Putamen (tissue), 1 donor: Measurements from ENCODE around the gene FAR2.
A peak's percentile ranks its signal among the peaks of the same experiment; 100 is the strongest.
"Not testable (repeated sequence)": the region's sequence is repeated elsewhere in the genome, so short reads cannot be mapped to it uniquely, and the experiment has no call there.

Source experiments
- DNase-seq: peaks from one replicate; pipeline ENCODE4 v3.0.0-alpha.2; 2016; ENCODE audit warnings: low spot score

FAR2 gene

GRCh38 chr12:29234552-29234951 lies 85.5 kb downstream of the FAR2 start:
- no peak for DNase-seq

DNA sequence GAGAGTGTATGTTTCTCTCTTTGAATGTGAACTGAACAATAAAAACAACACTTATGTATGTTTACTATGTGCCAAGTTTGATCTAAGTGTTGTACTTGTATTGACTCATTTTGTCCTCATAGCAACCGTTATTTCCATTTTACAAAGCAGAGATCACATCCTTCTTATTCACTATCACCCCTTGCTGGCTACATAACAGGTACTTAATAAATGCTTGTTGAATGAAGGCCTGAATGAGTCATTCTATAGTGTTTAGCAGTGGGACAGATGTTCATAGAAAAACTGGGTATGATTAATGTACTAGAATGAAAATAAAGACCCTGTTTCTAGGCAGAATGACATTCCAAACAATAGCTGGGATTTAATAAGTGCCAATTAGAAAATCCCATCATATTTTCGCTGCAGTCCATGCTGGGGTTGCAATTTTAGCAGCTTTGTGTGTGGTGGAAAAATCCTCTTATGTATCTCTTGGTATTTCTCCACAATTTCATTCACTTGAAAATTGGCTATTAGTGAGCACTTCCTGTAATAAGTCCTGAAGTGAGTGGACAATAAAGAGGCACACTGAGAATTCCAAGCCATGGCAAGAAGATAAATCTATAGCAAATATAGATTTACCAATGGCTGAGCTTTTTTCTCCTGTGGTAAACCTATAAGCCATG lies 86.0 kb downstream of the FAR2 start:
- DNase-seq = no peak

DNA sequence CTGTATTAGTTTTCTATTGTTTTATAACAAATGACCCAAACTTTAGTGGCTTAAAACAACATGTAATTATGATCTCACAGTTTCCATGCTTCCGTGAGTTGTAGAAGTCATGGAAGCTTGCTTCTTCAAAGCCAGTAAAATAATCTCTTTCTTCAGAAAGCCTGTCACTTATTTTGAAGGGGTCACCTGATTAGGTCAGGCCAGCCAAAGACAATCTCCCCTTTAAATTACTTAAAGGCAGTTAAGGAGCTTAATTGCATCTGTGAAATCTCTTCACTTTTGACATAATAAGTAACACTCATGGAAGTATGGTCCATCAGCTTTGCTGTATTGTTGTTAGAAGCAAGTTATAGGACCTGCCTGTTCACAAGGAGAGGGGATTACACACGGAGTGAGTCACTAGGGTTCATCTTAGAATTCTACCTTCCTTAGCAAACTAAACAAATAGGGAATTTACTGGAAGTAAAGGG lies 89.8 kb downstream of the FAR2 start:
- DNase-seq = no peak

GRCh38 chr12:29239336-29239735 lies 90.3 kb downstream of the FAR2 start:
- DNase-seq = no peak

GRCh38 chr12:29240441-29240840 lies 91.4 kb downstream of the FAR2 start:
- no peak for DNase-seq

GRCh38 chr12:29241821-29242591 lies 92.9 kb downstream of the FAR2 start:
- DNase-seq = peak; percentile 77

DNA sequence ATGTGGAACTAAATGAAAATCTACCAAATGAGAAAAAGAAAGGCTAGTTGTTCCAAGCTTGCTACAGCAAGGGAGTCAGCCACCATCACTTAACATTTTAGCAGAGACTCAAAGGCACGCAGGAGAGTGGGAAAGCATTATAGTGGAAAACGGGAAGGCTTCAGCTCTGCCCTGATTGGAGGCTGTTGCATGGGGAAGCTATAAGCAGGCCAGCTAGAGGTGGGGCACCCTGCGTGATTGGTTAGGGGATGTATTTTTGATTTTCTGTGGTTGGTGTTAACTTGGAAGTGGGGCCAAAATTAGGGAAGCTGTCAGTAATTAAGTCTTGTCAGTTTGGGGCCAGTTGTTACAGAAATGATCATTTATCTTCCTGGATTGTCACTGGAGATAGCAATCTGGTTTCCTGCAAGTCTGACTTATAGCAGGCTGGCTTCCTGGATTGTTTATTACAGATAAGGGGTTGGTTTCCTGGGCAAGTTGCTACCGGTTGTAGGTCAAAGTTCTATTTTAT lies 93.9 kb downstream of the FAR2 start:
- no peak for DNase-seq

GRCh38 chr12:29244159-29244765 lies 95.2 kb downstream of the FAR2 start:
- DNase-seq = no peak

GRCh38 chr12:29245246-29245645 lies 96.2 kb downstream of the FAR2 start:
- no peak for DNase-seq

GRCh38 chr12:29249930-29250329 lies 100.9 kb downstream of the FAR2 start:
- DNase-seq = no peak

GRCh38 chr12:29253906-29254625 lies 105.0 kb downstream of the FAR2 start:
- no peak for DNase-seq

- no peak for DNase-seq
Measured at GRCh38 chr12:29255042-29255441, 106.0 kb downstream of the FAR2 start.

DNA sequence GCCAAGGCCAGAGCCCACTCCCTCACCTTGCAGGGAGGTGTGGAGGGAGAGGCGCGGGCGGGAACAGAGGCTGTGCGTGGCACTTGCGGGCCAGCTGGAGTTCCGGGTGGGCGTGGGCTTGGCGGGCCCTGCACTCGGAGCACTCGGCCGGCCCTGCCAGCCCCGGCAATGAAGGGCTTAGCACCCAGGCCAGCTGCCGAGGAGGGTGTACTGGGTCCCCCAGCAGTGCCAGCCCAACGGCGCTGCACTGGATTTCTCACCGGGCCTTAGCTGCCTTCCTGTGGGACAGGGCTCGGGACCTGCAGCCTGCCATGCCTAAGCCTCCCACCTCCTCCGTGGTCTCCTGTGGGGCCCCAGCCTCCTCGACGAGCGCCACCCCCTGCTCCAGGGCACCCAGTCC lies 107.5 kb downstream of the FAR2 start:
- no peak for DNase-seq

DNA sequence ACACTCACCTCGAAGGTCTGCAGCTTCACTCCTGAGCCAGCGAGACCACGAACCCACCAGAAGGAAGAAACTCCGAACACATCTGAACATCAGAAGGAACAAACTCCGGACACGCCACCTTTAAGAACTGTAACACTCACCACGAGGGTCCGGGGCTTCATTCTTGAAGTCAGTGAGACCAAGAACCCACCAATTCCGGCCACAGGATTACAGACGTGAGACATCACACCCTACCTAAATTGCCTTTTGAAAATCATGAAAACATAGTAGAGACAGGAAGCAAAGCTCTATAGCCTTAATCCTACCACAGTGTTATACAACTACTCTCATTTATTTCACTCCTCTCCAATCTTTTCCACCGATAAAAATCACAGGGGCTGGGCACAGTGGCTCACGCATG lies 108.6 kb downstream of the FAR2 start:
- DNase-seq = not testable (repeated sequence)

DNA sequence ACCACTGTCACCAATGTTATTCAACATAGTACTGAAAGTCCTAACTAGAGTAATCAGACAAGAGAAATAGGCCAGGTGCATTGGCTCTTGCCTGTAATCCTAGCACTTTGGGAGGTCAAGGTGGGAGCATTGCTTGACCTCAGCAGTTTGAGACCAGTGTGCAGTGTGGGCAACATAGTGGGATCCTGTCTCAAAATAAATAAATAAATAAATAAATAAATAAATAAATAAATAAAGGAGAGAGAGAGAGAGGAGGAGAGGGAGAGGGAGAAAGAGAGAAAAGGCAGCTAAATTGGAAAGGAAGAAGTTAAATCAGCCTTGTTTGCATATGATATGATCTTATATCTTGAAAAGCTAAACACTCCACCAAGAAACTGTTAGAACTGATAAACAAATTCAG lies 115.3 kb downstream of the FAR2 start:
- no peak for DNase-seq

DNA sequence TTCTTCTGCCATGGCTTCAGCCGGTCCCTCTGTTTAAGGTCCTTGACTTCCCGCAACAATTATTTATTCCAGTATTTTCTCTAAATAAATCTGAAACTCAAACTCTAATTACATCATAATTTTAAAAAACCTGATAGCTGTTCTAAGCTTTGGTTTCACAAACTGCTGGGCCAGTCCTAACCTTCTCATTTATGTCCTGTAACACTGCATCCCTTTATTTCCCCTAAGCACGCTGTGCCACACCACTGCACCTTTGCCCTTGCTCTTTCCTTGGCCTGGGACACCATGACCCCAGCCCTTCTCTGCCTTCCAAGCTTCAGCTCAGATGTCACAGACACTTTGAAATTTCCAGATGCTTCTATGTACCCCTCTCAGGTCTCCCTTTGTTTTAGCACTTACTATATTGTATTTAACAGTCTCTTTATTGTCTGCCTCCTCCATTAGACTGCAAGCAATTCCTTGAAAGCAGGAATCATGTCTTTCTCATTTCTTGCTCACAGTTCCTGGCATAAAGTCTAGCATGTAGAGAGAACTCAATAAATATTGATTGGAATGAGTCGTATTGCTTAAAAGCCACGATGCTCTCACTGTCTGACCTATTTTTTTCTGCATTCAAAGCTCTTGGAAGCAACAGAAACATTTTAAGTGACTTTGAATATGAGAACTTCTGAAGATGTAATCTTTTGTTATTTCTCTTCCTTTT lies 120.8 kb downstream of the FAR2 start:
- no peak for DNase-seq

DNA sequence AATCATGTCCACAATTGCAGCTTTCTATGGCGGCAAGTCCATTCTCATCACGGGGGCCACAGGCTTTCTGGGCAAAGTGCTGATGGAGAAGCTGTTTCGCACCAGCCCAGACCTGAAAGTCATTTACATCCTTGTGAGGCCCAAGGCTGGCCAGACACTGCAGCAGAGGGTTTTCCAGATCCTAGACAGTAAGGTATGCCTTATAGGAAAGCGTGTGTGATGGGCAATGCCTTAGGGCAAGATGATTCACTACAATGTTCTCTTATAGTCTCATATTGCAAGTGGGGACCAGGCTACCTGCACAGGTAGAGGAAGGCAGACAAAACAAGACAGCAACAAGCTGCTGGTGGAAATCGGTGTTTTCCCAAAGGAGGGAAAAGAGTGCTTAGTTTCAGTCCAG lies 121.4 kb downstream of the FAR2 start:
- DNase-seq = no peak

DNA sequence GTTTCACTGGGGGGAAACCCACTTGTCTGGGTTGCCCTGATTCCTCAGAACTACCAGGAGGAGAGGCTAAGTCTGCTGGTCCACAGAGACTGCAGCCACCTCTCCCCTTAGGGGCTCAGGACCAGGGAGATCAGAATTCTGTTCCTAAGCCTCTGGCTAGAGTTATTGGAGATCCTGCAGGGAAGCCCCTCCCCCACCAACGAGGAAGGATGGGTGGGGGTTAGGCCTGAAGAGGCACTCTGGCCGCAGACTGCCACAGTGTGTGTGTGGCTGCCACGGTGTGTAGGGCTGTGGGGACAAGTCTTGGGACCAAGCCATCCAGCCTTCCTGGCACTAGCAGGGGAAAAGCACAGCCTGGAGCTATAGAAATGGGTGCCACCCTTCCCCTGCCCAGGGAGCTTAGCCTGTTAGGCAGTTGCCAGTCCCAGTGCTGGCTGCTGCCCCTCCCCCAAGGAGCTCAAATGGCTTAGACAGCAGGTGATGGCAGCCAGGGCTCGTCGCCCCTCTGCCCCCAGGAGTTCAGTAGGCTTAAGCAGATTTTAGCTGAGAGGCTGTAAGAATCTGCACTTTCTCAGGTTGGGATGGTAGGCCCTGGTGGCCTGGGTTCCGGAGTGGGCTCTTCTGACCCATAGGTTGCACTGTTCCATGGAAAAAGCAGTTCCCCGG lies 124.2 kb downstream of the FAR2 start:
- DNase-seq = no peak

DNA sequence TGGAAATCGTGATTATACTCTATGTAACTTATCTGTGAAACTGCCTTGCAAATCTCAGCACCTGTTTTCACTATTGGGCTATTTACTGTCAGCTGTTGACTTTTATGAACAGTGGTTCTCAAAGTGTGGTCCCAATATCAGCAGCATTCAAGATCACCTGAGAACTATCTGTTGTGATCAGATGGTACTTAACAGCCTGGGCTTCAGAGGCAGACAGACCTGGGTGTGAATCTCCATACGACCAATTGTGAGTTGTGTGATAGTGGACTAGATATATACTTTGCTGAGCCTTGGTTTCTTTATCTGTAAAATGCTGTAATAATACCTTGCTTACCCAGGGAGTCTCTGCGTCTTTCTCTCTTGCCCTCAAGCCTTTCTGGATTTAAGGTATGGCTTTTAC lies 126.8 kb downstream of the FAR2 start:
- no peak for DNase-seq

DNA sequence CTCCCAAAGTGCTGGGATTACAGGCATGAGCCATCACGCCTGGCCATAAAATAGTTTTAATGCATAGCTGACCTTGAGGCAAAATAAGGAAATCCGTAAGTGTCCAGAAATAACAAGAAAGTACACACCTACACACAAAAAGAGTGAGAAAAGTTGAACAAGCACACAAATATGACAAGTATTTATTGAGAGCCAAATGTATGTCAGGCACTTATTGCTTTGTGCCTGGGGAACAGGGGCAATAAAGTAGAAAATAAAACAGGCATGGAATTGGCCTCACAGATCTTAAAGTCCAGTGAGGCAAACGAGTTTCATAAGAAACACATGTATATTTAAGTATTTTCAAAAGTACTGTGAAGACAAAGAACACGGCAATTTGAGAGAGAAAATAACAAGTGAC lies 128.2 kb downstream of the FAR2 start:
- no peak for DNase-seq
